Panc1 (cell line): Measurements from ENCODE around the gene WAPL.

Source experiments
- SIN3A ChIP-seq: IDR thresholded peaks from 2 replicates; pipeline ENCODE4 v1.6.1; 2012; ENCODE audit warnings: low read depth, mild to moderate bottlenecking, low read length, moderate library complexity, borderline replicate concordance; ENCODE audit not compliant: insufficient read depth
- TCF7L2 ChIP-seq: IDR thresholded peaks from 2 replicates; pipeline ENCODE4 v1.6.1; 2011; ENCODE audit warnings: mild to moderate bottlenecking, low read depth, low read length, inconsistent platforms
- TF ChIP-seq, protein P1 (sequence below): fragments of 450-650 bp; IDR thresholded peaks from 2 replicates; pipeline ENCODE4 v1.5.1; 2017; ENCODE audit warnings: mild to moderate bottlenecking
- TF ChIP-seq, protein P2 (sequence below), 2 experiments: IDR thresholded peaks; 2 replicates each; pipeline ENCODE4 v1.6.1; 2011 to 2012; ENCODE audit warnings: low read depth in 2 of 2, control low read depth in 1 of 2, low read length in 1 of 2, mild to moderate bottlenecking in 1 of 2, moderate library complexity in 1 of 2; ENCODE audit not compliant: insufficient read depth in 1 of 2

GRCh38 chr10:86450806-86451603, 70.6 kb downstream of the WAPL start:
- TF ChIP-seq, protein P1, sequence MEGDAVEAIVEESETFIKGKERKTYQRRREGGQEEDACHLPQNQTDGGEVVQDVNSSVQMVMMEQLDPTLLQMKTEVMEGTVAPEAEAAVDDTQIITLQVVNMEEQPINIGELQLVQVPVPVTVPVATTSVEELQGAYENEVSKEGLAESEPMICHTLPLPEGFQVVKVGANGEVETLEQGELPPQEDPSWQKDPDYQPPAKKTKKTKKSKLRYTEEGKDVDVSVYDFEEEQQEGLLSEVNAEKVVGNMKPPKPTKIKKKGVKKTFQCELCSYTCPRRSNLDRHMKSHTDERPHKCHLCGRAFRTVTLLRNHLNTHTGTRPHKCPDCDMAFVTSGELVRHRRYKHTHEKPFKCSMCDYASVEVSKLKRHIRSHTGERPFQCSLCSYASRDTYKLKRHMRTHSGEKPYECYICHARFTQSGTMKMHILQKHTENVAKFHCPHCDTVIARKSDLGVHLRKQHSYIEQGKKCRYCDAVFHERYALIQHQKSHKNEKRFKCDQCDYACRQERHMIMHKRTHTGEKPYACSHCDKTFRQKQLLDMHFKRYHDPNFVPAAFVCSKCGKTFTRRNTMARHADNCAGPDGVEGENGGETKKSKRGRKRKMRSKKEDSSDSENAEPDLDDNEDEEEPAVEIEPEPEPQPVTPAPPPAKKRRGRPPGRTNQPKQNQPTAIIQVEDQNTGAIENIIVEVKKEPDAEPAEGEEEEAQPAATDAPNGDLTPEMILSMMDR, result no peak
- TF ChIP-seq SIN3A, result no peak
- TF ChIP-seq TCF7L2, result no peak
- TF ChIP-seq, protein P2, sequence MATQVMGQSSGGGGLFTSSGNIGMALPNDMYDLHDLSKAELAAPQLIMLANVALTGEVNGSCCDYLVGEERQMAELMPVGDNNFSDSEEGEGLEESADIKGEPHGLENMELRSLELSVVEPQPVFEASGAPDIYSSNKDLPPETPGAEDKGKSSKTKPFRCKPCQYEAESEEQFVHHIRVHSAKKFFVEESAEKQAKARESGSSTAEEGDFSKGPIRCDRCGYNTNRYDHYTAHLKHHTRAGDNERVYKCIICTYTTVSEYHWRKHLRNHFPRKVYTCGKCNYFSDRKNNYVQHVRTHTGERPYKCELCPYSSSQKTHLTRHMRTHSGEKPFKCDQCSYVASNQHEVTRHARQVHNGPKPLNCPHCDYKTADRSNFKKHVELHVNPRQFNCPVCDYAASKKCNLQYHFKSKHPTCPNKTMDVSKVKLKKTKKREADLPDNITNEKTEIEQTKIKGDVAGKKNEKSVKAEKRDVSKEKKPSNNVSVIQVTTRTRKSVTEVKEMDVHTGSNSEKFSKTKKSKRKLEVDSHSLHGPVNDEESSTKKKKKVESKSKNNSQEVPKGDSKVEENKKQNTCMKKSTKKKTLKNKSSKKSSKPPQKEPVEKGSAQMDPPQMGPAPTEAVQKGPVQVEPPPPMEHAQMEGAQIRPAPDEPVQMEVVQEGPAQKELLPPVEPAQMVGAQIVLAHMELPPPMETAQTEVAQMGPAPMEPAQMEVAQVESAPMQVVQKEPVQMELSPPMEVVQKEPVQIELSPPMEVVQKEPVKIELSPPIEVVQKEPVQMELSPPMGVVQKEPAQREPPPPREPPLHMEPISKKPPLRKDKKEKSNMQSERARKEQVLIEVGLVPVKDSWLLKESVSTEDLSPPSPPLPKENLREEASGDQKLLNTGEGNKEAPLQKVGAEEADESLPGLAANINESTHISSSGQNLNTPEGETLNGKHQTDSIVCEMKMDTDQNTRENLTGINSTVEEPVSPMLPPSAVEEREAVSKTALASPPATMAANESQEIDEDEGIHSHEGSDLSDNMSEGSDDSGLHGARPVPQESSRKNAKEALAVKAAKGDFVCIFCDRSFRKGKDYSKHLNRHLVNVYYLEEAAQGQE (IDR thresholded peaks at IDR 0.05; ENCODE audit: insufficient read depth in 1 of 2, low read depth in 2 of 2, low read length in 1 of 2), result no peak
